HCT116 (cell line): ENCODE measurements around the gene PDLIM3. TPM values are rescaled to one million over a fixed set of nuclear protein-coding genes. Genes with fewer than 3 reads are reported as not detected.

ENCODE experiments used
- ATAC-seq: fragments of 200-7000 bp; cut with Tn5 transposase; 2 replicates; pipeline ENCODE4 v1.9.1; 2020; ENCODE audit warnings: mild to moderate bottlenecking, moderate library complexity
- BruUV-seq: library from RNA; stranded (reverse); fragments of 400-500 nt; replicated peaks from 2 replicates; lab custom pipeline; 2021; lab: Mats Ljungman, UMichigan
- CTCF ChIA-PET: fragments of 300-600 bp; sonication (Branson Sonifier 250); formaldehyde crosslinking; loops from one replicate; lab custom pipeline; 2021; ENCODE audit warnings: antibody characterized with exemption; lab: Charles Lee
- POLR2A ChIA-PET: fragments of 300-600, 350-600 bp; sonication (Branson Sonifier 250); formaldehyde crosslinking; loops from one replicate; lab custom pipeline; 2021; ENCODE audit warnings: antibody characterized with exemption; lab: Charles Lee
- RAD21 ChIA-PET, 2 experiments: fragments of 300-600 bp; sonication (Branson Sonifier 250); formaldehyde crosslinking; loops; one replicate each; lab custom pipeline; 2023; ENCODE audit warnings: low total read pairs in 2 of 2; ENCODE audit not compliant: uncharacterized antibody in 2 of 2, unreplicated experiment in 2 of 2, low non-redundant PET in 1 of 2; lab: Charles Lee
- DNase-seq: peaks from one replicate; pipeline ENCODE4 v3.0.0-alpha.2; 2010; ENCODE audit warnings: low read depth, low spot score
- H2AFZ ChIP-seq: fragments of 200-600 bp; shearing (Covaris generic), sonication (generic); 2 replicates; pipeline ENCODE4 v1.6.1; 2017; ENCODE audit warnings: low read depth, mixed run types, mixed read lengths, antibody characterized with exemption, low read length; ENCODE audit not compliant: poor library complexity, severe bottlenecking
- H3K27ac ChIP-seq: 2 replicates; pipeline ENCODE4 v1.5.1; 2012; ENCODE audit warnings: low read depth, low read length
- H3K27me3 ChIP-seq: fragments of 200-600 bp; sonication (generic); 2 replicates; pipeline ENCODE4 v1.6.1; 2016; ENCODE audit warnings: mixed run types, low read length, mixed read lengths; ENCODE audit not compliant: insufficient read depth
- H3K36me3 ChIP-seq, 2 experiments: fragments of 200-500 bp in 1 of 2; fragments of 200-600 bp in 1 of 2; sonication (Bioruptor generic) in 1 of 2; sonication (generic) in 1 of 2; 2 replicates each; pipeline versions ENCODE4 v1.5.1 to v1.6.1; 2014 to 2016; ENCODE audit warnings: low read length in 2 of 2, inconsistent platforms in 1 of 2, mixed read lengths in 1 of 2, mixed run types in 1 of 2; ENCODE audit not compliant: insufficient read depth in 2 of 2, control insufficient read depth in 1 of 2
- H3K4me1 ChIP-seq, 2 experiments: fragments of 200-600 bp in 1 of 2; sonication (generic) in 1 of 2; 2 replicates each; pipeline versions ENCODE4 v1.5.1 to v1.6.1; 2012 to 2017; ENCODE audit warnings: low read length in 2 of 2, inconsistent platforms in 1 of 2, mild to moderate bottlenecking in 1 of 2, mixed read lengths in 1 of 2, mixed run types in 1 of 2, moderate library complexity in 1 of 2; ENCODE audit not compliant: insufficient read depth in 2 of 2, control insufficient read depth in 1 of 2
- H3K4me2 ChIP-seq: fragments of 200-600 bp; sonication (generic); 2 replicates; pipeline ENCODE4 v1.6.1; 2017; ENCODE audit warnings: mixed run types, low read length, mixed read lengths
- H3K4me3 ChIP-seq, 2 experiments: fragments of 200-600 bp in 1 of 2; sonication (generic) in 1 of 2; replicated peaks in 1 of 2; 2 replicates each; pipeline ENCODE4 v1.5.1; 2011 to 2016; ENCODE audit warnings: low read length in 2 of 2, control low read depth in 1 of 2, low read depth in 1 of 2, mild to moderate bottlenecking in 1 of 2, mixed read lengths in 1 of 2, mixed run types in 1 of 2
- H3K79me2 ChIP-seq: fragments of 200-600 bp; sonication (generic); 2 replicates; pipeline ENCODE4 v1.6.1; 2017; ENCODE audit warnings: mild to moderate bottlenecking, mixed run types, low read length, moderate library complexity, mixed read lengths; ENCODE audit not compliant: insufficient read depth
- H3K9ac ChIP-seq: fragments of 200-600 bp; sonication (generic); 2 replicates; pipeline ENCODE4 v1.6.1; 2016; ENCODE audit warnings: low read length, mixed read lengths
- H3K9me2 ChIP-seq: fragments of 200-600 bp; sonication (generic), shearing (Covaris generic); 2 replicates; pipeline ENCODE4 v1.6.1; 2017; ENCODE audit warnings: mixed run types, mild to moderate bottlenecking, moderate library complexity; ENCODE audit not compliant: insufficient read depth
- H3K9me3 ChIP-seq, 2 experiments: fragments of 200-500 bp in 1 of 2; fragments of 200-600 bp in 1 of 2; sonication (Bioruptor generic) in 1 of 2; sonication (generic) in 1 of 2; 2 replicates each; pipeline ENCODE4 v1.6.1; 2014 to 2017; ENCODE audit warnings: low read length in 2 of 2, mixed read lengths in 2 of 2, inconsistent platforms in 1 of 2, low read depth in 1 of 2, mild to moderate bottlenecking in 1 of 2, mixed run types in 1 of 2, moderate library complexity in 1 of 2; ENCODE audit not compliant: control insufficient read depth in 1 of 2, insufficient read depth in 1 of 2
- H4K20me1 ChIP-seq: fragments of 200-600 bp; sonication (generic), shearing (Covaris generic); 2 replicates; pipeline ENCODE4 v1.6.1; 2017; ENCODE audit warnings: mixed run types, mild to moderate bottlenecking, moderate library complexity; ENCODE audit not compliant: insufficient read depth
- CBX3 ChIP-seq: IDR thresholded peaks from 2 replicates; pipeline ENCODE4 v1.6.1; 2012; ENCODE audit warnings: low read depth
- EGR1 ChIP-seq: IDR thresholded peaks from 2 replicates; pipeline ENCODE4 v1.6.1; 2012; ENCODE audit warnings: low read depth
- ELF1 ChIP-seq: IDR thresholded peaks from 2 replicates; pipeline ENCODE4 v1.6.1; 2012; ENCODE audit warnings: low read depth, borderline replicate concordance
- EZH2 ChIP-seq: fragments of 200-600 bp; sonication (generic); IDR thresholded peaks from 2 replicates; pipeline ENCODE4 v1.6.1; 2017; ENCODE audit warnings: antibody characterized with exemption, mixed run types
- EZH2phosphoT487 ChIP-seq: fragments of 200-600 bp; IDR thresholded peaks from 2 replicates; pipeline ENCODE4 v1.6.1; 2018; ENCODE audit warnings: antibody characterized with exemption, borderline replicate concordance
- POLR2A ChIP-seq: IDR thresholded peaks from 2 replicates; pipeline ENCODE4 v1.7.0; 2011; ENCODE audit warnings: borderline replicate concordance; ENCODE audit not compliant: insufficient read depth, insufficient read length; ENCODE audit errors: extremely low read depth
- POLR2AphosphoS5 ChIP-seq: IDR thresholded peaks from 2 replicates; pipeline ENCODE4 v1.6.1; 2011; ENCODE audit warnings: mild to moderate bottlenecking, low read depth, low read length, moderate library complexity
- RAD21 ChIP-seq: IDR thresholded peaks from 2 replicates; pipeline ENCODE4 v1.6.1; 2012; ENCODE audit warnings: low read depth, mild to moderate bottlenecking
- SIN3A ChIP-seq: IDR thresholded peaks from 2 replicates; pipeline ENCODE4 v1.6.1; 2012; ENCODE audit warnings: low read depth
- SP1 ChIP-seq: IDR thresholded peaks from 2 replicates; pipeline ENCODE4 v1.6.1; 2012; ENCODE audit warnings: low read depth
- TCF7L2 ChIP-seq: IDR thresholded peaks from 2 replicates; pipeline ENCODE4 v1.7.0; 2011; ENCODE audit warnings: borderline replicate concordance, inconsistent platforms; ENCODE audit not compliant: insufficient read depth, insufficient read length; ENCODE audit errors: extremely low read depth
- YY1 ChIP-seq: IDR thresholded peaks from 2 replicates; pipeline ENCODE4 v1.6.1; 2011; ENCODE audit warnings: low read length, low read depth, moderate library complexity, mild to moderate bottlenecking; ENCODE audit not compliant: insufficient replicate concordance; ENCODE audit errors: extremely low read depth
- ZFX ChIP-seq: fragments of 450-650 bp; IDR thresholded peaks from 2 replicates; pipeline ENCODE4 v1.6.1; 2017
- intact Hi-C: fragments of 100-400 bp; cut with micrococcal nuclease; formaldehyde crosslinking; loops from 2 replicates; pipeline ENCODE4 v1.10.0; 2022
- total RNA-seq: library from RNA; stranded (reverse); gene quantifications from one replicate; pipeline ENCODE4 v1.2.1, GENCODE V29; 2021; ENCODE audit not compliant: unreplicated experiment
- TF ChIP-seq, protein P1 (sequence below), 3 experiments: fragments of 200-600 bp in 1 of 3; sonication (generic) in 1 of 3; IDR thresholded peaks in 2 of 3; conservative IDR thresholded peaks in 1 of 3; 2 replicates each; pipeline ENCODE4 v1.5.1; 2012 to 2017; ENCODE audit warnings: low read depth in 2 of 3, low read length in 2 of 3, antibody characterized with exemption in 1 of 3, borderline replicate concordance in 1 of 3, control low read depth in 1 of 3, mild to moderate bottlenecking in 1 of 3, mixed read lengths in 1 of 3, mixed run types in 1 of 3, moderate library complexity in 1 of 3; ENCODE audit not compliant: insufficient read depth in 1 of 3
- TF ChIP-seq, protein P2 (sequence below): IDR thresholded peaks from 2 replicates; pipeline ENCODE4 v1.6.1; 2011; ENCODE audit warnings: mild to moderate bottlenecking, low read length, moderate library complexity; ENCODE audit not compliant: insufficient replicate concordance; ENCODE audit errors: extremely low read depth

The PDLIM3 gene
- total RNA-seq, 1 experiment from 2014 or later: 11.5 TPM

DNA sequence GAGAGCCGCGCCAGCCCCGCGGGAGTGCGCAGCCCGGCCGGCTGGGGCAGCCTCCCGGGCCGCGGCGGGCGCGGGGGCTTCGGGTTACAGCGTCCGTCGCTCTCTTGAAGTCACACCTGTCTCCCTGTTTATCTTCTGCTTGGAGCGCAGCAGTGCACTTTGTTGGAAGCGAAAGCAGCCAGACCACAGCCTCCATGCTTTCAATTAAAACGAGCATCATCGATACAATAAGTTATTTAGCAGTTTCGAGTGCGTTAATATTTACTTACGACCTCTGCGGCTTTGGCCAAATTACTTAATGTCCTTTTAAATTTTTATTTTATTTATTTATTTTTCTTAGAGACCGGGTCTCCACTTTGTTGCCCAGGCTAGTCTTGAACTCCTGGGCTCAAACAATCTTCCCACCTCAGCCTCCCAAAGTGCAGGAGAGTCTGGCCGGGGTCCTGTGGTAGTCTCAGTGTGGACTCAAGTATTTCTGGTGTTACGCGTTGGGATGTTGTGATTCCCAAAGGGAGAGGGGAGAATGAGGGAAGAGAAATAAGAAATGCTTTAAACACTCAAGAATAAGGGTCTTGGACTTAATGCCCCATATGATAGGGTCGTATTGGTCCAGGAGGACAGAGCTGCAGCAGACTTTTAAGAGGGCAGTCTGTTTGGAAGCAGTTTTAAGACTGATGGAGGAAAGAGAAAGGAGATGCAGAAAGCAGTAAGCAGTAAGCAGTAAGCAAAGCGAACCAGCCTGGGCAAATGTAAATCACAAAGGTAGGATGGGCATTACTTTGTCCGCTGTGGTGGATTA lies 504 bp upstream of the PDLIM3 start:
- peak; percentile 10 for TF ChIP-seq POLR2A
- no peak for TF ChIP-seq EZH2phosphoT487
- TF ChIP-seq CBX3: no peak
- no peak for TF ChIP-seq SP1
- no peak for TF ChIP-seq RAD21
- peak; percentile 27 for TF ChIP-seq POLR2AphosphoS5
- BruUV-seq: TSS peak; percentile 74
- Histone ChIP-seq H3K9ac (peak overlapping the region; percentile 73), H3K4me2 (peak overlapping the region; percentile 93), H3K9me2 (no peaks in the 10 kb centered on the region), H3K27me3 (no peaks in the 10 kb centered on the region), H3K27ac (no peak overlapping the region), H3K9me3 (no peaks in the 10 kb centered on the region), H4K20me1 (no peaks in the 10 kb centered on the region), H3K4me1 (peaks cover 2 to 13% of the 10 kb centered on the region in 2 experiments; a peak in 2 of 4 replicates), H3K4me3 (peak overlapping the region; percentile 59 to 76), H2AFZ (peak overlapping the region; percentile 81), H3K79me2 (no peaks in the 10 kb centered on the region), H3K36me3 (no peaks in the 10 kb centered on the region)
- ATAC-seq (no peak), DNase-seq (no peak)
- ChIA-PET POLR2A (interaction anchor here (0.6 to 1.6 kb wide), 6 partner anchors 11 to 1401 kb away, joined by 3 to 6 read pairs (median 3); no protein-coding TSS in a partner anchor), CTCF (no interaction called here), RAD21 (interaction anchor here in 1 of 2 experiments (0.6 to 1.5 kb wide), 4 partner anchors 38 to 66 kb away, joined by 3 to 7 read pairs (median 4); no protein-coding TSS in a partner anchor)
- intact Hi-C loops: no loop called here

DNA sequence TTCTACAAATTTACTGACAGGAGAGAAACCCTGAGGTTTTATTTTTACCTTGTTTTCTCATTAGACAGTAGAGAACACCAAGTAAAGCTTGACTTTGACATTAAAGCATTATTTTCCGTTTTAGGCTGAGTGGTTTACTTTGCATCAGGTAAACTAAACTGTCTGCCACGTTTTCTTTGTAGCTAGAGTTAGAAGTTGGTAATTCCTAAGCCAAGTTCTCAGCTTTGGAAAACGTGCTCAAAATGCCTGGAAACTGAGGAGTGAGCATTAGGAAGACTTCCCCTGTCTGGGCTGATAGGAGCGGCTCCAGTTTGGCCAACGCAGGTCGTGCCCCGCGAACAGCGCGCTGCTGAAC lies 819 bp downstream of the PDLIM3 start:
- CTCF ChIA-PET: no interaction called here
- Histone ChIP-seq H3K4me1 (peaks cover 2 to 13% of the 10 kb centered on the region in 2 experiments; a peak in 2 of 4 replicates), H3K27me3 (no peaks in the 10 kb centered on the region), H3K9ac (peak overlapping the region; percentile 73), H2AFZ (peak overlapping the region; percentile 68), H3K9me3 (no peaks in the 10 kb centered on the region), H3K79me2 (no peaks in the 10 kb centered on the region), H3K9me2 (no peaks in the 10 kb centered on the region), H3K36me3 (no peaks in the 10 kb centered on the region), H4K20me1 (no peaks in the 10 kb centered on the region), H3K4me3 (peak overlapping the region; percentile 59 to 76), H3K27ac (no peak overlapping the region; the same call in 1 of the 2 replicates), H3K4me2 (peak overlapping the region; percentile 93)
- intact Hi-C loops: no loop called here
- RAD21 ChIA-PET: interaction anchor here in 1 of 2 experiments (1.5 kb wide), 1 partner anchor 39 kb away, joined by 7 read pairs; no protein-coding TSS in a partner anchor
- ATAC-seq (peak; percentile 52; the same call in 1 of the 2 replicates), DNase-seq (no peak)
- POLR2A ChIA-PET: interaction anchor here (1.6 kb wide), 1 partner anchor 17 kb away, joined by 6 read pairs; no protein-coding TSS in a partner anchor
- no TSS peak for BruUV-seq
- TF ChIP-seq SIN3A (no peak), RAD21 (no peak), EGR1 (no peak), EZH2 (no peak), YY1 (no peak), TCF7L2 (no peak), ELF1 (no peak), ZFX (no peak), POLR2A (no peak)
- TF ChIP-seq, protein P1, sequence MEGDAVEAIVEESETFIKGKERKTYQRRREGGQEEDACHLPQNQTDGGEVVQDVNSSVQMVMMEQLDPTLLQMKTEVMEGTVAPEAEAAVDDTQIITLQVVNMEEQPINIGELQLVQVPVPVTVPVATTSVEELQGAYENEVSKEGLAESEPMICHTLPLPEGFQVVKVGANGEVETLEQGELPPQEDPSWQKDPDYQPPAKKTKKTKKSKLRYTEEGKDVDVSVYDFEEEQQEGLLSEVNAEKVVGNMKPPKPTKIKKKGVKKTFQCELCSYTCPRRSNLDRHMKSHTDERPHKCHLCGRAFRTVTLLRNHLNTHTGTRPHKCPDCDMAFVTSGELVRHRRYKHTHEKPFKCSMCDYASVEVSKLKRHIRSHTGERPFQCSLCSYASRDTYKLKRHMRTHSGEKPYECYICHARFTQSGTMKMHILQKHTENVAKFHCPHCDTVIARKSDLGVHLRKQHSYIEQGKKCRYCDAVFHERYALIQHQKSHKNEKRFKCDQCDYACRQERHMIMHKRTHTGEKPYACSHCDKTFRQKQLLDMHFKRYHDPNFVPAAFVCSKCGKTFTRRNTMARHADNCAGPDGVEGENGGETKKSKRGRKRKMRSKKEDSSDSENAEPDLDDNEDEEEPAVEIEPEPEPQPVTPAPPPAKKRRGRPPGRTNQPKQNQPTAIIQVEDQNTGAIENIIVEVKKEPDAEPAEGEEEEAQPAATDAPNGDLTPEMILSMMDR (IDR thresholded peaks at IDR 0.05 in 2 of 3, conservative IDR thresholded peaks at IDR 0.05 in 1 of 3; ENCODE audit: borderline replicate concordance in 1 of 3, insufficient read depth in 1 of 3, low read depth in 2 of 3, low read length in 2 of 3): no peak
- TF ChIP-seq, protein P2, sequence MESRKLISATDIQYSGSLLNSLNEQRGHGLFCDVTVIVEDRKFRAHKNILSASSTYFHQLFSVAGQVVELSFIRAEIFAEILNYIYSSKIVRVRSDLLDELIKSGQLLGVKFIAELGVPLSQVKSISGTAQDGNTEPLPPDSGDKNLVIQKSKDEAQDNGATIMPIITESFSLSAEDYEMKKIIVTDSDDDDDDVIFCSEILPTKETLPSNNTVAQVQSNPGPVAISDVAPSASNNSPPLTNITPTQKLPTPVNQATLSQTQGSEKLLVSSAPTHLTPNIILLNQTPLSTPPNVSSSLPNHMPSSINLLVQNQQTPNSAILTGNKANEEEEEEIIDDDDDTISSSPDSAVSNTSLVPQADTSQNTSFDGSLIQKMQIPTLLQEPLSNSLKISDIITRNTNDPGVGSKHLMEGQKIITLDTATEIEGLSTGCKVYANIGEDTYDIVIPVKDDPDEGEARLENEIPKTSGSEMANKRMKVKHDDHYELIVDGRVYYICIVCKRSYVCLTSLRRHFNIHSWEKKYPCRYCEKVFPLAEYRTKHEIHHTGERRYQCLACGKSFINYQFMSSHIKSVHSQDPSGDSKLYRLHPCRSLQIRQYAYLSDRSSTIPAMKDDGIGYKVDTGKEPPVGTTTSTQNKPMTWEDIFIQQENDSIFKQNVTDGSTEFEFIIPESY: no peak
